Spleen (tissue), 7 donors: Measurements from ENCODE around the gene C16orf54.
A peak's percentile ranks its signal among the peaks of the same experiment; 100 is the strongest.

Experiments
- CTCF ChIP-seq, 11 experiments: fragments of 200-600 bp in 7 of 11; fragments of 450-650 bp in 4 of 11; sonication (generic) in 4 of 11; IDR thresholded peaks in 8 of 11; conservative IDR thresholded peaks in 3 of 11; 1 replicate in 7 of 11; 2 replicates in 4 of 11; pipeline versions ENCODE4 v1.4.0 to v1.8.0; 2016 to 2021; ENCODE audit warnings: antibody characterized with exemption in 11 of 11, inconsistent platforms in 4 of 11, mild to moderate bottlenecking in 1 of 11
- POLR2A ChIP-seq, 3 donors: fragments of 450-650 bp; IDR thresholded peaks; one replicate each; pipeline ENCODE4 v1.5.1; 2017; ENCODE audit warnings: antibody characterized with exemption in 3 of 3, mild to moderate bottlenecking in 1 of 3
- POLR2AphosphoS5 ChIP-seq, 3 donors: sonication (generic); formaldehyde crosslinking; IDR thresholded peaks; one replicate each; pipeline ENCODE4 v1.5.1; 2017; ENCODE audit warnings: antibody characterized with exemption in 3 of 3
- donor health status: DM: no; HTN: no; CAD: no; lungs with moderate emphysema.
- donor health status: DM: no; HTN: no; CAD: no.
- donor health status: DM: no; HTN: no; CAD: no.

GRCh38 chr16:29710227-29711219, 35.3 kb downstream of the C16orf54 start:
- no peak for TF ChIP-seq POLR2AphosphoS5 (IDR thresholded peaks at IDR 0.05)
- TF ChIP-seq POLR2A (IDR thresholded peaks at IDR 0.05): no peak
- TF ChIP-seq CTCF (IDR thresholded peaks at IDR 0.05 in 8 of 11, conservative IDR thresholded peaks at IDR 0.05 in 3 of 11): peak; percentile 51 to 78 (median 70)
